Loucy (cell line): ENCODE results near the gene RHOD.

Experiments
- EZH2phosphoT487 ChIP-seq: fragments of 200-600 bp; IDR thresholded peaks from 2 replicates; pipeline ENCODE4 v1.6.1; 2018; ENCODE audit warnings: antibody characterized with exemption, mild to moderate bottlenecking, moderate library complexity, borderline replicate concordance
- TF ChIP-seq, protein P1 (sequence below): fragments of 200-600 bp; sonication (generic); conservative IDR thresholded peaks from 2 replicates; pipeline ENCODE4 v1.5.1; 2014; ENCODE audit warnings: mild to moderate bottlenecking, antibody characterized with exemption, low read length

DNA sequence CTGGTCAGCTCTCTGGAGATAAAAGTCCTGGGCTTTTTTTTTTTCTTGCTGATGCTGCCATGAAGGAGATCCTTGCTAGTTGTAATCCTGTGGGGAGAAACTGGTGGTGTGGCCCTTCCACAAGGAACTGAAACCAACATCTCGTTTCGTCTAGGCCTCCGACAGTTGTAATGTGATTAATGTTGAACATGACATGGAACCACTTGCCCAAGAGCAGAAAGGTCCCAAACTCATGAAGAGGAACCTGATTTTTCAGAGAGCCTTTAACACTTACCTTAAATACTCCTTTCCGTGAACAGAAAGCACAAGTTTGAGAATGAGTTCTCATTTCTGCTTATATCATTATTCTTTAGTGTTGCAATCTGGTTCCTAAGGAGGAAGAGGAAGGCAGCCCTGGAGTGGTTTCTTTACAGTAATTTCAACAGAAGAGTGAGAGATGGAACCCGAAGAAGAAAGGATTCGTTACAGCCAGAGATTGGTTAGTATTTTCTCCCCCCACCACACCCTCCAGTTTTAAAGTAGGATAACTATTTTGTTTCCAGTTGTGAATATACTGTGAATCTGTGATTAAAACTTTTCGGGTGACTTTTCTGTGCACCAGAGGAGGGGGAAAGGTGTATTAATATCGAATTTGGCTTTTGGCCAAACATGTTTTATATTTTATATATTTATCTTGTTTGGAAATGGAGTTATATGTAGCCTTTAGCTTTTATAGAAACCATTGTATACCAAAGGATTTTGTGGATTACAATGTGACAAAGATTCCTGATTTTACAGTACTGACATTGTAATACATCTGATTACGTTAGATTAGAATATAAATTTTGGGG is 64.4 kb downstream of the RHOD start:
- TF ChIP-seq, protein P1, sequence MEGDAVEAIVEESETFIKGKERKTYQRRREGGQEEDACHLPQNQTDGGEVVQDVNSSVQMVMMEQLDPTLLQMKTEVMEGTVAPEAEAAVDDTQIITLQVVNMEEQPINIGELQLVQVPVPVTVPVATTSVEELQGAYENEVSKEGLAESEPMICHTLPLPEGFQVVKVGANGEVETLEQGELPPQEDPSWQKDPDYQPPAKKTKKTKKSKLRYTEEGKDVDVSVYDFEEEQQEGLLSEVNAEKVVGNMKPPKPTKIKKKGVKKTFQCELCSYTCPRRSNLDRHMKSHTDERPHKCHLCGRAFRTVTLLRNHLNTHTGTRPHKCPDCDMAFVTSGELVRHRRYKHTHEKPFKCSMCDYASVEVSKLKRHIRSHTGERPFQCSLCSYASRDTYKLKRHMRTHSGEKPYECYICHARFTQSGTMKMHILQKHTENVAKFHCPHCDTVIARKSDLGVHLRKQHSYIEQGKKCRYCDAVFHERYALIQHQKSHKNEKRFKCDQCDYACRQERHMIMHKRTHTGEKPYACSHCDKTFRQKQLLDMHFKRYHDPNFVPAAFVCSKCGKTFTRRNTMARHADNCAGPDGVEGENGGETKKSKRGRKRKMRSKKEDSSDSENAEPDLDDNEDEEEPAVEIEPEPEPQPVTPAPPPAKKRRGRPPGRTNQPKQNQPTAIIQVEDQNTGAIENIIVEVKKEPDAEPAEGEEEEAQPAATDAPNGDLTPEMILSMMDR, result no peak
- no peak for TF ChIP-seq EZH2phosphoT487
